Esophagus squamous epithelium (tissue), 5 donors: ENCODE data around the gene SH3BP2. TPM values are rescaled to one million over a fixed set of nuclear protein-coding genes. Genes with fewer than 3 reads are reported as not detected.

Source experiments
- DNase-seq: peaks from one replicate; lab custom pipeline; 2025; lab: John Stamatoyannopoulos, UW
- H3K27ac ChIP-seq, 4 donors: fragments of 200-600 bp; sonication (generic); one replicate each; pipeline ENCODE4 v1.5.1; 2016 to 2019; ENCODE audit warnings: mild to moderate bottlenecking in 1 of 4
- H3K27me3 ChIP-seq, 4 donors: fragments of 200-600 bp; sonication (generic); 1 replicate in 3 of 4; 2 replicates in 1 of 4; pipeline versions ENCODE4 v1.5.1 to v1.6.0; 2017 to 2021; ENCODE audit warnings: antibody characterized with exemption in 1 of 4
- H3K36me3 ChIP-seq, 3 donors: fragments of 200-600 bp; sonication (generic); one replicate each; pipeline ENCODE4 v1.5.1; 2016 to 2019
- H3K4me1 ChIP-seq, 3 donors: fragments of 200-600 bp; sonication (generic); one replicate each; pipeline ENCODE4 v1.5.1; 2017 to 2019
- H3K4me3 ChIP-seq, 4 donors: fragments of 200-600 bp; sonication (generic); 1 replicate in 3 of 4; 2 replicates in 1 of 4; pipeline ENCODE4 v1.5.1; 2016 to 2019; ENCODE audit warnings: mild to moderate bottlenecking in 2 of 4, moderate library complexity in 1 of 4
- H3K9me3 ChIP-seq, 3 donors: fragments of 200-600 bp; sonication (generic); one replicate each; pipeline ENCODE4 v1.5.1; 2016 to 2019
- CTCF ChIP-seq, 6 experiments: fragments of 450-650 bp in 4 of 6; fragments of 200-600 bp in 2 of 6; sonication (generic) in 2 of 6; IDR thresholded peaks; one replicate each; pipeline ENCODE4 v1.5.1; 2016 to 2019; ENCODE audit warnings: antibody characterized with exemption in 6 of 6, mild to moderate bottlenecking in 4 of 6, moderate library complexity in 4 of 6
- POLR2A ChIP-seq, 4 donors: fragments of 450-650 bp; IDR thresholded peaks; one replicate each; pipeline ENCODE4 v1.6.1; 2017; ENCODE audit warnings: antibody characterized with exemption in 4 of 4, mild to moderate bottlenecking in 4 of 4, moderate library complexity in 3 of 4
- WGBS, 2 donors: methylation state at CpG; one replicate each; pipeline ENCODE4 v1.1.5; 2018; 5-methylcytosine and 5-hydroxymethylcytosine counted together
- intact Hi-C: fragments of 100-400 bp; cut with DNase I; formaldehyde crosslinking; loops from one replicate; pipeline ENCODE4 v1.15.0; 2022
- total RNA-seq, 4 donors: library from RNA; depleted of rRNA; stranded (reverse); fragments of >200 nt; gene quantifications; one replicate each; pipeline ENCODE4 v1.1.0, GENCODE V29; 2016
- donor health status: DM: yes; HTN: yes; CAD: no.

SH3BP2 gene
- total RNA-seq, 4 donors from 2014 or later: 13.5 to 36.8 (median 34.0) TPM

GRCh38 chr4:2754848-2755819 is 37.8 kb upstream of the SH3BP2 start:
- no peak for DNase-seq
- 54 to 66% methylated on average over 14 to 17 of the region's 23 CpGs for WGBS, 2 donors
- TF ChIP-seq CTCF (IDR thresholded peaks at IDR 0.05) (no peak), POLR2A (IDR thresholded peaks at IDR 0.05) (no peak)
- Histone ChIP-seq H3K4me1 (peaks cover 20 to 58% (median 26%) of the 10 kb centered on the region in 3 donors), H3K9me3 (no peaks in the 10 kb centered on the region), H3K4me3 (peak overlapping the region; percentile 70 to 94 (median 88)), H3K36me3 (peaks cover 0 to 13% (median 0%) of the 10 kb centered on the region in 3 donors), H3K27ac (peak overlapping the region; percentile 91 to 97 (median 94)), H3K27me3 (no peaks in the 10 kb centered on the region)
- intact Hi-C loops: no loop called here

DNA sequence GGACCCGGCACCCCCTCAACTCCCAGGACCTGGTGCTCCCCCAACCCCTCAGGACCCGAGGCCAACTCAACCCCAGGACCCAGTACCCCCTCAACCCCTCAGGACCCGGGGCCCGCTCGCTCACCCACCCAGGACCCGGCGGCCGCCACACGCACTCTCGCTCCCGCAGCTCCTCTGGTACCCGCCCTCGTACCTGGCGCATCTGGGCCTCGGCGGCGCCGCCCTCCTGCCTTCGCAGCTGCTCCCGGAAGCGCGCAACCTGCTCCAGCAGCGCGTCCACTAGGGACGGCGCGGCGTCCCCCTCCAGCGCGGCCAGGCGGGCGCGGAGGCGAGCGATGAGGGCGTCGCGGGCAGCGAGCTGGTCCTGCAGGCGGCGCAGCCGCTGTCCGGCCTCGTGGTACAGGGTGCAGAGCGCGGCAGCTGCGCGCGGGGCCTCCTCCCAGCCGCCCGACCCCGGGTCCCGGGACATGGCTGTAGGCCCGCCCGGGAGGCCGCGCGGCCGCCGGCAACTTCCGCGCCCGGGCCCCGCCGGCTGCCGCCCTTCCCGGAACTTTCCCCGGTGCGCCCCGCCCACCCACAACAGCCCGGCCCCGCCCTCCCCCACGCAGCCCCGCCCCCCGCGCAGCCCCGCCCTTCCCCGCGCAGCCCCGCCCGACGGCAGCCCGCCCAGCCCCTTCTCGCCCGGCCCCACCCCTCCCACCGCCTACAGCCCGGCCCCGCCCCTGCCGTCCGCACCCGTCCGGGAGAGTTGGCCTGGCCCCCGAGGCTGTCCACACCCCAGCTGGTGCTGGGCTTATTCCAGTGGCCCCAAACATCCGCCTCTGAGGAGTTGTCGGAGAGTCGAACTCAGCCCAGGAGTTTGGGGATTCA is 36.8 kb upstream of the SH3BP2 start, which contains the start of gene TNIP2:
TNIP2 (minus strand) TSS at position 516 of the 870 bp plus-strand sequence; CDS start at position 469, 47 bp downstream.
- intact Hi-C loops: no loop called here
- no CpG with 5 or more reads among the region's 96 CpGs for WGBS, 2 donors
- H3K4me1 ChIP-seq: peaks cover 20 to 57% (median 23%) of the 10 kb centered on the region in 3 donors

GRCh38 chr4:2756691-2757350 is 36.1 kb upstream of the SH3BP2 start:
- intact Hi-C loops: no loop called here
- WGBS, 2 donors: 62 to 68% methylated on average over 20 to 24 of the region's 25 CpGs
- Histone ChIP-seq H3K9me3 (no peaks in the 10 kb centered on the region), H3K36me3 (peaks cover 0 to 13% (median 0%) of the 10 kb centered on the region in 3 donors), H3K4me3 (peak overlapping the region in 3 of 4 donors; percentile 70 to 94 (median 92)), H3K27me3 (no peaks in the 10 kb centered on the region), H3K27ac (peak overlapping the region; percentile 65 to 97 (median 86)), H3K4me1 (peaks cover 20 to 57% (median 31%) of the 10 kb centered on the region in 3 donors)
- TF ChIP-seq CTCF (IDR thresholded peaks at IDR 0.05) (no peak), POLR2A (IDR thresholded peaks at IDR 0.05) (no peak)
- DNase-seq: no peak

More for the DNA sequence above, 36.8 kb upstream of the SH3BP2 start, which contains the start of gene TNIP2:
- DNase-seq: peak; percentile 42
- H3K4me3 ChIP-seq: peak within 1 kb of the TSS; percentile 70 to 94 (median 88)
- peaks cover 0 to 13% (median 0%) of the 10 kb centered on the region in 3 donors for H3K36me3 ChIP-seq
- H3K27me3 ChIP-seq: no peaks in the 10 kb centered on the region
- no peaks in the 10 kb centered on the region for H3K9me3 ChIP-seq
- TF ChIP-seq POLR2A (IDR thresholded peaks at IDR 0.05) (peak in 2 of 4 donors; percentile 55 to 72), CTCF (IDR thresholded peaks at IDR 0.05) (peak in 4 of 6 experiments; percentile 29 to 61 (median 50))
- H3K27ac ChIP-seq: peak within 1 kb of the TSS; percentile 91 to 97 (median 94)

DNA sequence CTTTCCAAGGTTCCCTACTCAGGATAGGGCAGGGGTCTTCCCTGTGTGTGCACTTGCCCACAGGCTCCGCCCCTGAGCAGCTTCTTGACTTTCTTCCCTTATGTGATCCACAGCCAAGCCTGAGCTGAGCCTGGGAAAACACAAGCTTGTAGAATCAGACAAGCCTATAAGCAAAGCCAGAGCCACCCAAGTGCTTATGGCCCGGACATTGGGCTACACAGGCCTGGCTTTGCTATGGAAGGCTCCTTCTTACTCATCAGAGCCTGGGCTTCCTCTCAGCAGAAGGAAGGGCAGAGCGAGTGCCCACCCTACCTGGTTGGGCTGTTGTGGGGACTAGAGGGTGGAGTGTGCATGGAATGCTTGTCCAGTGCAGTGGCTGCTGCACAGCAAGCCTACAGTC is 35.5 kb upstream of the SH3BP2 start:
- 100% methylated on average over 1 of the region's 3 CpGs for WGBS, 2 donors
- no peak overlapping the region for H3K27ac ChIP-seq
- H3K4me3 ChIP-seq: no peak overlapping the region
- H3K4me1 ChIP-seq: peaks cover 20 to 58% (median 31%) of the 10 kb centered on the region in 3 donors
- TF ChIP-seq CTCF (IDR thresholded peaks at IDR 0.05) (no peak), POLR2A (IDR thresholded peaks at IDR 0.05) (no peak)
- intact Hi-C loops: no loop called here
- H3K27me3 ChIP-seq: no peaks in the 10 kb centered on the region
- peaks cover 0 to 8% (median 0%) of the 10 kb centered on the region in 3 donors for H3K36me3 ChIP-seq
- H3K9me3 ChIP-seq: no peaks in the 10 kb centered on the region
- no peak for DNase-seq
